ENCODE measurements around the gene LGALS9C.
"Not testable (repeated sequence)": the region's sequence is repeated elsewhere in the genome, so short reads cannot be mapped to it uniquely, and the experiment has no call there.

Gene LGALS9C

DNA sequence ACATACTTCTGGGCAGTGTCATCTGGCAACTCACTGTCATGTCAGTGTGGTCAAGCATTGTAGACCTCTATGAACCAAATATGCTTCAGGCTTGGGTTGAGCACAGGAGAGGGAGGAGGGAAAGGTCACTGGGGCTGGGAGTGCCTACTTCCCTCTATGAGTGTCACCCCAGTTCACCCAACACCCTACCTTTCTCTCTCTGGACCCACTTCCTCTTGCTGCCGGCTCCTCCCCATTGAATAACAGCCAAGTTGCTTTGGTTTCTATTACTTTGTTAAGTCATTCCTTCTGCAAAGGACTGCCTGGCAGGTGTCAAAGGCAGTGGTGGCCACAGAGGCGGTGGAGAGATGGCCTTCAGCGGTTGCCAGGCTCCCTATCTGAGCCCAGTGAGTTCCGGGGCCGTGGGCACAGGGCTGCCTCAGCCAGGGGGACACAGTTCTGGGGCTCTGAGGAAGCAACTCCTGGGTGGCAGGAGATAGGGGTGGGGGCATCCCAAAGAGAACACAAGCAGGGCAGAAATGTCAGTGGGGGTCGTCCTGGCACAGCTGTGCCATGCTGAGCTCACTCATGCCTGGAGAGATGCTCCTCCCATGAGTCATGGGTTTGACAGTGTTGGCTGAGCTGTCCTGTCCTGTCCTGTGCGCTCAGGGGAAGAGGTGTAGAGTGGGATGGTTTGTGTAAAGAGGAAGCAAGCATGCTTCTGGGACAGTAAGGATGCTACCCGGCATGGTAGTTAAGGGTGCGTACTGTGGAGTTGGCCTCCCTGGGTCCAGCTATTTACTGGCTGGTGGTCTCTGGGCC lies at the start of gene LGALS9C:
TSS of gene LGALS9C (plus strand) at position 282 of the 801 bp plus-strand sequence. CDS start at position 348, 66 bp downstream.
- DNase-seq (ENCODE audit: low spot score) = not testable (repeated sequence)

DNA sequence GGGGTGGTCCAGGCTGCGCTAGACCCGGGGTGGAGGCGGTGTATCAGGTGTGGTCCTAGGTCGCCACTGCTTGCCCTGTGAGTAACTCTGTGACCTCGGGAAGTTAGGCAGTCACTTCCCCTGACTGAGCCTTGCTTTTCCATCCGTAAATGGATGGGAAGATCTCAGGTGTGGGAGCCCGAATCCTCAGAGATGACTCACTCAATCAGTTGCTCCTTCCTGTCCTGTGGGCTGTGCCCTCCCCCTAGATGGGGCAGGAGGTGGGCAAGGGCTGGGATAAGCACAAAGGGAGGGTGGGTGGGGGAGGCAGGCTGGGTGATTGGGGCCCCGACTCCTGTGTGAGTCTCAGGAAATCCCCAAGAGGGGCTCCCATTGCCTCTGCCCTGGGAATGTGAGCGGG lies 44.4 kb upstream of the LGALS9C start:
- DNase-seq (ENCODE audit: low spot score) = not testable (repeated sequence)

DNA sequence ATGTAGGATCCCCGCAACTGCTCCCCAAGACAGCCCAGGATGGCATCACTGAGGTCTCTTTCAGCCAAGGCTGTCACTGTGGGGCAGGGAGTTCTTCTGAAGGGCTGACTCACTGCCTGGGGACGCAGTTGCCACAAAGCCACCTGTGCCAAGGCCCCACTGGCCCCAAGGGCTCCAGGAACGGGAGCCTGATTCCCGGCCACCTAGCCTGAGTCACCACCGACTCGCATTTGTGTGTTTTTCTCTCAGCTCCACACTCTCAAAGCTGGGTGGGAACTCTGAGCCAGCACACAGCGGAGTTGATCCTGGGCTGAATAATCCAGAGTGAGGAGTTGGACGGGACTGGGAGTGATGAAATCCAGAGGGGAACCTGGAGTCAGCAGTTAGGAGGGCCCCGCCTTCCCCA lies 37.1 kb upstream of the LGALS9C start:
- DNase-seq (ENCODE audit: low spot score) = not testable (repeated sequence)

DNA sequence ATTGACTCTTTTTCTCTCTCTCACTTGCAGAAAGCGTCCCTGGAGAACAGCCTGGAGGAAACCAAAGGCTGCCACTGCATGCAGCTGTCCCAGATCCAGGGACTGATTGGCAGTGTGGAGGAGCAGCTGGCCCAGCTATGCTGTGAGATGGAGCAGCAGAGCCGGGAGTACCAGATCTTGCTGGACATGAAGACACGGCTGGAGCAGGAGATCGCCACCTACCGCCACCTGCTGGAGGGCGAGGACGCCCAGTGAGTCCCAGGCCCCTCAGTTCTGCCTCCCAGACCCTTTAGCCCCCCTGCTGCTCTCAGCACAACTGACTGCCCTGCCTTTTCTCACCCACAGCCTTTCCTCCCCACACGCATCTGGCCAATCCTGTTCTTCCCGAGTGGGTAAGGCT lies 34.5 kb upstream of the LGALS9C start:
- DNase-seq (ENCODE audit: low spot score) = not testable (repeated sequence)

DNA sequence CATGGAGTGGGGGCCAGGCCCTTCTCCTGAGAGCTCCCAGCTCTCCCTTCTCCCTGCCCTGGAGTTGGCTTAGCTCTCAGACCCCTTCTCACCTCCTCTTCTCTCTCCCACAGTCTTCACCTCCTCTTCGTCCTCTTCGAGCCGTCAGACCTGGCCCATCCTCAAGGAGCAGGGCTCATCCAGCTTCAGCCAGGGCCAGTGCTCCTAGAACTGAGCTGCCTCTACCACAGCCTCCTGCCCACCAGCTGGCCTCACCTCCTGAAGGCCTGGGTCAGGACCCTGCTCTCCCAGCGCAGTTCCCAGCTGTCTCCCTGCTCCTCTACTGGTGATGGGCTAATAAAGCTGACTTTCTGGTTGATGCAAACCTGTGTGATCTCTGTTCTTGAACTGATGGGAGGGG lies 34.1 kb upstream of the LGALS9C start:
- DNase-seq (ENCODE audit: low spot score) = not testable (repeated sequence)

DNA sequence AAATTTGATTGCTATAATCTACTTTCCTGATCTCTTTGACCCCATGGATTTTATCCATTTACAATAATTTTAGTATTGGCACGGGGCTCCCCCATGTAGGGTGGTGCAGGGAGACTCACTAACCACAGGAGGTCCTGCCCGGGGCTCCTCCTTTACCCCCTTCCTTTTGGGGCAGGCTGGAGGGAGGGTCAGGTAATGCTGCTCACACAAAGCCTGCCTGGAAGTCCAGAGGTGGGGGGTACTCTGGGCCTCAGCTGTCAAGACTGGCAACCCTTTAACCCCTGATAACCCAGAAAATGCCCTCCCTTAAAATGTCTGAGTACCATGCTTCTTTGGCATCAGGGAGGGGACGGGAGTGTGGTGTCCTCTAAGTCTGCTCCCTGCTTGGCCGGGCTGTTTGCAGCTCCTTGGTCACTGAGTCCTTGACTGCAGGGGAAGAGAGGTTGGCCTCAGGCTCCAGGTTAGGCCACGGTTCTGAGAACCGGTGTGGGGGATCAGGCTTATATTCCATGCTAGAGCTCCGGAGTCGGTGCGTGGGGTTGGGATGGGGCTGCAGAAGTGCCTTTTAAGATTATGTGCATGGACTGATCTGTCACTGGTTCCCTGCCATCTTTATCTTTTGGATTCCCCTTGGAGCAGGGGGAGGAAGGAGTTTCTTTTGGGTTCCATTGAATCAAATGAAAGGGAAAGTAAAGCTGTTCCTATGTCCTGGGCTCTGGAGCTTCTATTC lies 28.9 kb upstream of the LGALS9C start:
- not testable (repeated sequence) for DNase-seq (ENCODE audit: low spot score)

DNA sequence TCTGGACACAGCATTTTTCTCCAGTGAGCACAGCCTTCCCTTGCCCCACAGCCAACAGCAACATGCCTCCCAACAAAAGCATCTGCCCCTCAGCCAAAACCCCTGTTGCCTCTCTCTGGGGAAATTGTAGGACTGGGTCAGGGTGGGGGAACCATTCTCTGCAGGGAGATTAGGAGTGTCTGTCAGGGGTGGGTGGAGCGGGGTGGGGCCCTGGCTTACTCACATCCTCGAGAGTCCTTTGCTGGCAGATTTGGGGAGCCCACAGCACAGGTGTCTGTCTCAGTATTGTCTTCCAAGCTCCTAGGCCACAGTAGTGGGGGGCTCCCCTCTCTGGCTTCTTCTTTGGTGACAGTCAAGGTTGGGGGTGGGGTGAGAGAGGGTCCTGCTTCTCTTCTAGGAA lies 28.3 kb upstream of the LGALS9C start:
- DNase-seq (ENCODE audit: low spot score) = not testable (repeated sequence)

DNA sequence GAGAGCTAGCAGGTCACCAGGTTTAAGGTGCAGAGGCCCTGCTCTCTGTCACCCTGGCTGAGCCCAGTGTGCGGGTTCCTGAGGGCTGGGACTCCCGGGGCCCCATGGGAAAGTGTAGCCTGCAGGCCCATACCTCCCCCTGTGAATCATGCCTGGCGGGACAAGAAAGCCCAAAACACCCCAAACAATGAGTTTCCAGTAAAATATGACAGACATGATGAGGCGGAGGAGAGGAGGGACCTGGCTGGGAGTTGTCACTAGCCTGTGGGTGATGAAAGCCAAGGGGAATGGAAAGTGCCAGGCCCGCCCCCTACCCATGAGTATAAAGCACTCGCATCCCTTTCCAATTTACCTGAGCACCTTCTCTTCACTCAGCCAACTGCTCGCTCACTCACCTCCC lies 26.8 kb upstream of the LGALS9C start:
- not testable (repeated sequence) for DNase-seq (ENCODE audit: low spot score)

DNA sequence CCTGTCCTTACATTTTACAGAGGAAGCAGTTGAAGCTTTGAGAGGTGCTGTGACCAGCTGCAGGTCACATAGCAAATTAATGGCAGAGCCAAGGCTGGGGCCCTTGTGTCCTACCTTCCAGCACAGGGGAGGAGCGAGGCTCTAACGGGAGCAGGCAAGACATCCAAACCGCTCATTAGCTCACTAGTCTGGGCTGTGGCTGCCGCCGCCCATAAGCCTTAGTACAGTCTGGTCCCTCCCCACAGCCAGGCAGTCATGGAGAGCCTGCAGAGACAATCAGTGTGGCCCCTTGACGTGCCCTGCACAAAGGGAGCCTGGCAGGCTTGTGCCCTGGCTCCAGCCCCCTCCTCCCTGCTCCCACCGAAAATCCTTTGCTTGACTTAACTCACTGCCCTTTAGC lies 25.6 kb upstream of the LGALS9C start:
- DNase-seq (ENCODE audit: low spot score) = not testable (repeated sequence)

DNA sequence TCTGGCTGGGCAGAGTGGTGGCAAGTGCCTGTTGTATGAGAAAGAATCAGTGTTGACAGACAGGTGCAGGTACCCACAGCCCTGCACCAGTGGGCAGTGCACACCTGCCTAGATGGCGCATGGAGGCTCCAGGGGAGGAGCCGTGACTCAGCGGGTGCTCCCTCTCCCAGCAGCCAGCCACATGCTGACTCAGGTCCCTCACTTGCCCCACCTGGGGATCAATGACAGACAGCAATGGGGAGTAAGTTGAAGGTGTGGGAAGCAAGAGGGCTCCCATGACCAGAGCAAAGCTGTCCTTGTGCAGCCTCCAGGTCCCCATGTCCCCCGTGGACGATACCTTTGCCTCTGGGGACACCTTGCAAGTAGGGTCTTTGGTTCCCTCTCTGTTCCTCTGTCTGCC lies 24.6 kb upstream of the LGALS9C start:
- DNase-seq (ENCODE audit: low spot score) = not testable (repeated sequence)

DNA sequence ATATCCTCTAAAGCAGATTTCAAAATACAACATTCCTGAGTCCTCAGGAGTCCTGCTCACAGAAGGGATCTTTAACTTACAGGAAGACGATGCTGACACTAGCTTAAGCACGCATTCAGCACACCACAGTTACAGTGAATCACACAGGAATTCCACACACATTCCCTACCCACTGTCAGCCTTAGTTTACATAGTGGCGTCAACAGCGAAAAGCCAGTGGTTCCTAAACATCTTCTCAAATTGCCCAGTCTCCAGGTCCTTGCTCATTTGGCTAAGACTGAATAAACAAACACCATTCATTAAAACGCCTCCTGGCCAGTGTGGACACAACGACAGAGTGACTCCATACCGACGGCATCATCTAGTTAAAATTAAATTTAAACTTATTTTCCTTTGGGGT lies 17.6 kb upstream of the LGALS9C start:
- DNase-seq (ENCODE audit: low spot score) = not testable (repeated sequence)

DNA sequence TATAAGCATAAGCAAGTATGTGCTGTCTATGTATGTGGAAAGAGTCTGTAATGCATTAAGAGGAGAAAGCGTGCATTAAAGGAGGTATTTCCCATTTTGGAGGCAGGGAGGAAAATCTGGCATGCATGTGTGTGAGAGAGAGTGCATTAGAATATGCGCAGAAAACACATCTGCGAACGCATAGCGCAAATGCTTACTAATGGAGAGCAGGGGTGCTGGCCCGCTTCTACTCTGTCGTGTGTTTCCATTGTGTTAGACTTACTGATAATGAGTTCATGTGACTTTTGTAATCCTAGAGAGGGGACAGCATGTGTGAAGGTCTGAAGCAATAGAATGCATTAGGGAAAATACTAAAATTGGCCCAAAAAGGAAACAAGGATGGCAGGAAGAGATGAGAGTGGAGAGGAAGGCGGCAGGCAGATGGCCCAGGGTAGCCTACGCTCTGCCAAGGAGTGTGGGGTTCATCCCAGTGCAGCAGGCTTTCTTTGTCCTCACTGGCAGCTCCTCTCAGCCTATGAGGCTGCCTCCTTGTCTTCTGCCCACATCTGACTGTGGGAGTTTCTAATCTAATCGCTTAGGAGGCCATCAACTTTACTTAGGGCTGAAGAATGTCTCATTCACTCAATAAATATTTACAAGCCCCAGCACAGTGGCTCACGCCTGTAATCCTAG lies 12.6 kb upstream of the LGALS9C start:
- not testable (repeated sequence) for DNase-seq (ENCODE audit: low spot score)

DNA sequence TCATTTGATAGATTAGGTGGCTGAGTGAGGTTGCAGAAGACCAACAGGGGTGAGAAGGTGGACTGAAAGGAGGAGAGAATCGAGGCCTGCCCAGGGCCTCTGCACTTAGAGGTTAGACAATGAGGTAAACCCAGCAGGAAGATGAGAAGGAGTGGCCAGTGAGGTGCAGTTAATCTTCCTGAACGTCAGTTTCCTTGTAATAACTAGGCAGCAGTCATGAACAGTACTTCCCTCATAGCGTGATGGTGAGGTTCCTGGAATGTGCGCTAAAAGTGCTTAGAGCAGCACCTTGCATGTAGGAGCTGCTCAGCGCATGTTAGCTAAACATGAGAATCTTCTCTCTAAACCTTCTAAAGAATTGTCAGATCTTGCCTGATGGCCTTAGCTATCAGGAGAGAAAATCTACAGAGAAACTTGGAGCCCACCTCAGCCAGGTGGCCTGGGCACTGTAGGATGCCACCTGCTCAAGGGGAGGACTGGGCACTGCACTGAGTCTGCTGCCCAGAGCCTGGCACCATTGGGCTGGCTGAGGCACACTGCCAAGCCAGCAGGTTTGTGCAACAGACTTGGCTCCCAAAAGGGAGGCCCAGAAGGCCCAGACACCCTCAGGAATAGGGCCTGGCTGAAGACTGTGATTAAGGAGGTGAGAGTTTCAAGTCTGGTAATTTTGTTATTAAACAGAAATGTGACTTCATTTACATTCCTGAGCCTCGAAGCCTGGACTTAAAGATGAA lies 10.2 kb upstream of the LGALS9C start:
- DNase-seq (ENCODE audit: low spot score) = not testable (repeated sequence)

DNA sequence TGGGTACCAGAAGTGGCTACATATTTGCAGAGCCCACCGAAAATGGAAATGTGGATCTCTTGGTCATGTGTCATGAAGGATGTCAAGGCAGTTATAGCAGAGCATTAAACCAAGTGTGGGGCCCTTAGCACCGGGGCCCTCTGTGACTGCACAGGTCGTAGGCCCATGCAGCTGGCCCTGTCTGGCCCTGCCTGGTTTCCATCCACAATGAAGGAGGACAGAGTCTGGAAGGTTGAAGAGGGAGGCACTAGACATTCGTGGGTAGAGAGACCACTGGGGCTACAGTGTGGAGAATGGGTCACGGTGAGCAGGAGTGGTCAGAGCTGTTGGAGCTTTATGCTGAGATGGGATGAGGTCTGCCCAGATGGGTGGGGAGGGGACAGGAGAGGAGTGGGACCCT lies 9.6 kb upstream of the LGALS9C start:
- not testable (repeated sequence) for DNase-seq (ENCODE audit: low spot score)

DNA sequence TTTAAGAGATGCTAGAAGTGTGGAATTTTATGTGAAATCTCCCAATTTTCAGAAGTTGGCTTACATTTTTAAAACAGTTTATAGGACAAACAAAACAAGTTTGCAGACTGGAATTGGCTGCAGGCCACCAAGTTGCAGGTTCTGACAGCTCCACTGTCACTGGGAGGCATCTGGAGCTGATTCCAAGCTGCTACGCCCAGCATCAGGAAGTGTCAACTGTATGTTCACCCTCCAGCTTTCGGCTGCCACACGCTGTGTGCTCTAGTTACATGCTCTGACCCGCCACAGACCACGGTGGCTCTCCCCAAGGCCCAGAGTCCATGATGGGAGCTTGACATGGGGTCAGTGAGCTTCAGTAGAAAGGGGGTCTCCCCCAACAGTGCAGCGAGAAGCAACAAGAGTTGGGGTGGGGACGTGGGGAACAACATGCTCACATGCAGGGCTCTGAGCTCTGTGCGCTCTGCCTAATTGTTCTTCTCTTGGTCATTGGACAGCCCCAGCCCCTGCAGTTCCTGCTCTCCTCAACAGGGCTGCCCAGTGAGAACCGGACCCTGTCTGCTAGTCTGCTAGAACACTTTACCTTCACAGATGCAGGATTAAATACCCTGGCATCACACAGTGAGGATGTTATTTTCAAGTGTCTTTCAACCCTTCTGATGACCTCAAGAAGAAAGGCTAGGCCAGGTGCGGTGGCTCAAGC lies 8.0 kb upstream of the LGALS9C start:
- not testable (repeated sequence) for DNase-seq (ENCODE audit: low spot score)

DNA sequence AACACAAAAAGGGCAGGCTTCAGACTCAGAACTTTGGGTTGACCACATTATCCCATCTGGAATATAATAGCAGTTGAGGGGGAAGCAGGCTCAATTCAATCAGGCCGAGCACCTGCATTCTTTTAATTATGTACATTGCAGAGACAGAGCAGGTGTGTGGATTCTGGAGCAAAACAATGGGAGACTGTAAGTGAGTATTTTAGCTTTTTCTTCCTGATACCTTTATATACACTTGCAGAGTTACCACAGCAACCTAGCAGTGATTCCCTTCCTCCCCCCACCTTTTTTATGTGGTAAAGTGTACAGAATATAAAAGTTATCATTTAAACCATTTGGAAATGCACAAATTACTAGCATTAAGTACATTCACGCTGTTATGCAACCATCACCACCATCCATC lies 6.8 kb upstream of the LGALS9C start:
- not testable (repeated sequence) for DNase-seq (ENCODE audit: low spot score)

DNA sequence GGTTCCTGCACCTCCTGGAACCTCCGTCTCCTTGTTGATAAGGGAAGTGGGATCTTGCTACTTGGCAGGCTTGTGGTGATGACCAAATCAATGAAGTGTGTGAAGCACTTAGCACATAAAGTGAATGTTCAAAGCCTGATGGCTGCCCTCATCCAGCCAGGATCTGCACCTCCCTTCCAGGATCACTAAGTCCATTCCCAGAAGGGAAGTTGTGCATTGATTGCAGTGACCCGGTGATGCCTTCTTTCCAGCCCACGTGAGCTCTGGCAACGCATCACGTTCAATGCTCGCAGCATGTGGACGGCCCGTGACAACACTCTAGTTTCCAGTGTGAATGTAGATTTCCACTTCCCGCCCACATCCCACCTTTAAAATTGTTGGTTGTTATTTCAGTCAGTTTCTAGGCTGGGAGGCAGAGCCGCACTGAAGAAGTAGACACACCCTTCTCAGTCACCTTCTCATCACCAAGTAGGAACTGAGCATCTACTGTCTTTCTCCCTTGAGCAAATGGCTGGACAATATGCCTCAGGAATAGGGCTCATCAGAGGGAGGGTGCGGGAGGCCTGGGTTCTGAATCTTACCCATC lies 6.2 kb upstream of the LGALS9C start:
- DNase-seq (ENCODE audit: low spot score) = not testable (repeated sequence)

DNA sequence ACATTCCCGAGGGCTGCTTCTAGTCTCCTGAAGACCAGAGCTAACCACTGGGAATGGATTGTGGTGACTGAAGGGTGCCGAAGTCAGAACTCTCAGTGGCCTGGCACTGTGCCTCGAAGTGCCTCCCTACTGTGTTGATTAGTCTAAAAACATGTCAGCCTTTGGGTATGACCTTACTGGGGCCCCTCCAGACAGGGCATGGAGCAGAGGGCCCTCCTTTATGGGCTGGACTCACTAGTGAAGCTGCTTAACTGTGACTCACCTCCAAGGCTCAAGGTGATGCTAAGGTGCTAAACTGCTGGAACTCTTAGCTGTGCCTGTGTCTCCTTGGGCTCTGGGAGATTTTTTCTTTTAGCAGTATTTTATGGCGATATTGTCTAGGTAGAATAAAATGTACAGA lies 2.6 kb upstream of the LGALS9C start:
- DNase-seq (ENCODE audit: low spot score) = not testable (repeated sequence)

DNA sequence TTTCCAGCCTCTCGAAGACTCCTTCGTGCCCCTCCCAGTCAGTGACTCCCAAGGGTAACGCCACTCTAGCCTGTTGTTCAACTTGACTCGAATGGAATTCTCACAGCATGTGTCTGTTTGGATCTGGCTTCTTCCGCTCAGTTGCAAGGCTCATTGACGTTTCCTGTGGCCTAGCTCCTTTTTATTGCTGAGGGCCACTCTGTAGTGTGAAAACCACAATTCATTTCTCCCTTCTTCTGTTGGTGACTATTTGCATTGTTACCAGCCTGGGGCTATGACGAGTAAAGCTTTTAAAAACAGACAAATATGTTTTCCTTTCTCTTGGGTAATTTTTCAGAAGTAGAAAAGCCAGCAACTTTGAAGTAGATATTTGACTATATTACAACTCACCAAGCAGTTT lies 1.8 kb upstream of the LGALS9C start:
- not testable (repeated sequence) for DNase-seq (ENCODE audit: low spot score)

DNA sequence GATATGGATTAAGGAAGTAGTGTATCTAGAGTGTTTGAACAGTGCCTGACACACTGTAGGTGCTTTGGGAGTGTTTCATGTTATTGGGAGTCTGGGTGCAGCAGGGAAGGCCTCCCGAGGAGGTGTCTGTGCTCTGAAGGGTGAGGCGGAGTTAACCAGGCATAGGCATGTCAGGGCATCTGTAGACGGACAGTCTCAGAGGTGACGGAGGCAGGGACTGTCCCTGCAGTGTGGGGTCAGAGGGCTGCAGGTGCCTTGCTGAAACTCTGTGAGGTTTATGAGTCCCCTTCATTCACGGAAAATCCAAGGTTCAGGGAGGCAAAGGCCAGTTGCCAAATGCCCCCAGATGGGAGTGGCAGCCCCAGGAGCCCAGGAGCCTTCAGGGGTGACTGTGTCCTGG lies 778 bp downstream of the LGALS9C start:
- not testable (repeated sequence) for DNase-seq (ENCODE audit: low spot score)

DNA sequence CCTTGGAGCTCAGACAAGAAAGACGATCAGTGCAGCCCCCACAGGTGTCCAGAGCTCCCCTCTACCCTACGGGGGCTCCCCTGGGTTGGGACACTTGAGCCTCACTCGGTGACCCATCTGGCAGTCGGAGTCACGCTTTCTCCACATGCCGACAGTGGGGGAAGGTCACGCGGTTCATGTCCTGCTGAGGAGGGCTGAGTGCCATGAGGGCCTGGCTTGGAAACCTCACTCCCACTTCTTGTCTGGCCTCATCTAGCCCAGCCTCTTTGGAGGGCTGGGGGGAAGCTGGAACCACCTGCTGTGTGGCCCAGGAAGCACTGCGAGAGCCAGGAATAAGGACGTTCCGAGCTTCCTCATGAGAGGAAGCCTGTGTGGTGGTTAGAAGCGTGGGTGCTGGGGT lies 1.8 kb downstream of the LGALS9C start:
- not testable (repeated sequence) for DNase-seq (ENCODE audit: low spot score)
